ENCODE results near the gene DIAPH1.

The DIAPH1 gene

GRCh38 chr5:141560725-141561483 is 57.9 kb downstream of the DIAPH1 start:
- peak; percentile 95 for DNase-seq (ENCODE audit: low spot score)

GRCh38 chr5:141560151-141560550 is 58.6 kb downstream of the DIAPH1 start:
- DNase-seq (ENCODE audit: low spot score) = no peak

GRCh38 chr5:141559461-141559860 is 59.3 kb downstream of the DIAPH1 start:
- DNase-seq (ENCODE audit: low spot score) = no peak

GRCh38 chr5:141558150-141558549 is 60.6 kb downstream of the DIAPH1 start:
- DNase-seq (ENCODE audit: low spot score) = no peak

GRCh38 chr5:141557681-141558136 is 61.1 kb downstream of the DIAPH1 start:
- DNase-seq (ENCODE audit: low spot score) = peak; percentile 96

GRCh38 chr5:141547921-141548320 is 70.9 kb downstream of the DIAPH1 start:
- DNase-seq (ENCODE audit: low spot score) = no peak

GRCh38 chr5:141547488-141547887 is 71.3 kb downstream of the DIAPH1 start:
- no peak for DNase-seq (ENCODE audit: low spot score)

GRCh38 chr5:141543053-141543452 is 75.7 kb downstream of the DIAPH1 start:
- DNase-seq (ENCODE audit: low spot score) = no peak

GRCh38 chr5:141534492-141535213 is 84.1 kb downstream of the DIAPH1 start:
- no peak for DNase-seq (ENCODE audit: low spot score)

- DNase-seq (ENCODE audit: low spot score) = no peak
Measured at GRCh38 chr5:141533897-141534296, 84.9 kb downstream of the DIAPH1 start.

- no peak for DNase-seq (ENCODE audit: low spot score)
Measured at GRCh38 chr5:141532726-141533125, 86.1 kb downstream of the DIAPH1 start.

GRCh38 chr5:141529873-141530272 is 88.9 kb downstream of the DIAPH1 start:
- DNase-seq (ENCODE audit: low spot score) = no peak

GRCh38 chr5:141529002-141529401 is 89.8 kb downstream of the DIAPH1 start:
- DNase-seq (ENCODE audit: low spot score) = no peak

GRCh38 chr5:141528291-141528984 is 90.4 kb downstream of the DIAPH1 start:
- DNase-seq (ENCODE audit: low spot score) = no peak

GRCh38 chr5:141527426-141527825 is 91.4 kb downstream of the DIAPH1 start:
- no peak for DNase-seq (ENCODE audit: low spot score)

- DNase-seq (ENCODE audit: low spot score) = no peak
Measured at GRCh38 chr5:141525653-141526052, 93.1 kb downstream of the DIAPH1 start.

GRCh38 chr5:141524604-141525597 is 93.9 kb downstream of the DIAPH1 start:
- peak; percentile 94 for DNase-seq (ENCODE audit: low spot score)

GRCh38 chr5:141523991-141524390 is 94.8 kb downstream of the DIAPH1 start:
- no peak for DNase-seq (ENCODE audit: low spot score)

- no peak for DNase-seq (ENCODE audit: low spot score)
Measured at GRCh38 chr5:141522301-141522700, 96.5 kb downstream of the DIAPH1 start.

- DNase-seq (ENCODE audit: low spot score) = peak; percentile 91
Measured at GRCh38 chr5:141521244-141521781, 97.5 kb downstream of the DIAPH1 start.
